K562 (cell line): ENCODE results near the gene CYP4F11. TPM values are rescaled to one million over a fixed set of nuclear protein-coding genes. Genes with fewer than 3 reads are reported as not detected.
A peak's percentile ranks its signal among the peaks of the same experiment; 100 is the strongest.

Source experiments
- ATAC-seq: fragments of 200-7000 bp; cut with Tn5 transposase; 3 replicates; pipeline ENCODE4 v1.9.1; 2020; ENCODE audit warnings: moderate library complexity
- BruUV-seq: library from RNA; stranded (reverse); fragments of 400-500 nt; replicated peaks from 2 replicates; lab custom pipeline; 2021; lab: Mats Ljungman, UMichigan
- CTCF ChIA-PET: fragments of 300-600 bp; formaldehyde crosslinking; extraction: SDS; loops from one replicate; lab custom pipeline; 2021; ENCODE audit warnings: low intra/inter-chr PET ratio; lab: Yijun Ruan, JAX
- POLR2A ChIA-PET: fragments of 300-600, 350-650 bp; sonication (Branson Sonifier 250); formaldehyde crosslinking; extraction: SDS; loops from one replicate; lab custom pipeline; 2021; ENCODE audit warnings: antibody characterized with exemption, inconsistent platforms; lab: Yijun Ruan, JAX
- DNase-seq, 4 experiments: peaks; one replicate each; pipeline versions ENCODE4 v3.0.0 to v3.0.0-alpha.2; 2011 to 2018; ENCODE audit warnings: low spot score in 3 of 4, mixed read lengths in 3 of 4; ENCODE audit errors: extremely low read depth in 1 of 4
- FAIRE-seq: peaks from 2 replicates; lab custom pipeline; 2011; peaks lifted over from hg19 to GRCh38; lab: Jason Lieb, UNC
- H2AFZ ChIP-seq: 2 replicates; pipeline ENCODE4 v1.6.0; 2011; ENCODE audit warnings: low read depth, low read length, control low read depth, inconsistent platforms
- H3K27ac ChIP-seq: fragments of 200-600 bp; 3 replicates; pipeline ENCODE4 v1.8.0; 2011; ENCODE audit warnings: low read depth, mild to moderate bottlenecking, control low read depth, inconsistent platforms, low read length, moderate library complexity, mixed read lengths; ENCODE audit errors: extremely low read depth
- H3K27me3 ChIP-seq, 2 experiments: fragments of 300-600 bp in 1 of 2; 2 replicates in 1 of 2; 3 replicates in 1 of 2; pipeline versions ENCODE4 v1.6.0 to v1.8.0; 2011; ENCODE audit warnings: inconsistent platforms in 2 of 2, low read length in 2 of 2, mild to moderate bottlenecking in 1 of 2, mixed read lengths in 1 of 2, moderate library complexity in 1 of 2; ENCODE audit not compliant: control insufficient read depth in 2 of 2, insufficient read depth in 2 of 2
- H3K36me3 ChIP-seq: fragments of 300-600 bp; 3 replicates; pipeline ENCODE4 v1.8.0; 2011; ENCODE audit warnings: mild to moderate bottlenecking, low read length, inconsistent platforms; ENCODE audit not compliant: control insufficient read depth, insufficient read depth
- H3K4me1 ChIP-seq, 2 experiments: fragments of 200-600 bp in 1 of 2; replicated peaks in 1 of 2; 2 replicates in 1 of 2; 3 replicates in 1 of 2; pipeline versions ENCODE4 v1.5.1 to v1.8.0; 2011; ENCODE audit warnings: inconsistent platforms in 2 of 2, low read length in 2 of 2, mild to moderate bottlenecking in 1 of 2, mixed read lengths in 1 of 2, moderate library complexity in 1 of 2; ENCODE audit not compliant: control insufficient read depth in 2 of 2, insufficient read depth in 2 of 2
- H3K4me2 ChIP-seq: 2 replicates; pipeline ENCODE4 v1.6.1; 2011; ENCODE audit warnings: low read length, control low read depth, inconsistent platforms, mixed read lengths; ENCODE audit not compliant: insufficient read depth
- H3K4me3 ChIP-seq: fragments of 200-600 bp; sonication (generic), shearing (Covaris generic); 2 replicates; pipeline ENCODE4 v1.5.1; 2016; ENCODE audit warnings: control low read depth, inconsistent platforms
- H3K79me2 ChIP-seq: fragments of 200-600 bp; 3 replicates; pipeline ENCODE4 v1.8.0; 2011; ENCODE audit warnings: low read length, inconsistent platforms; ENCODE audit not compliant: control insufficient read depth, insufficient read depth
- H3K9ac ChIP-seq, 2 experiments: 2 replicates each; pipeline versions ENCODE4 v1.6.0 to v1.6.1; 2011; ENCODE audit warnings: low read depth in 2 of 2, low read length in 2 of 2, control low read depth in 1 of 2, inconsistent platforms in 1 of 2, mild to moderate bottlenecking in 1 of 2, mixed read lengths in 1 of 2; ENCODE audit not compliant: insufficient read depth in 1 of 2
- H3K9me1 ChIP-seq: one replicate; pipeline ENCODE4 v1.6.0; 2011; ENCODE audit warnings: inconsistent platforms, mild to moderate bottlenecking, low read length, moderate library complexity; ENCODE audit not compliant: control insufficient read depth, insufficient read depth
- H3K9me3 ChIP-seq: replicated peaks from 2 replicates; pipeline ENCODE4 v1.5.1; 2011; ENCODE audit warnings: low read depth, low read length, inconsistent platforms; ENCODE audit not compliant: control insufficient read depth, insufficient read depth
- H4K20me1 ChIP-seq: replicated peaks from 2 replicates; pipeline ENCODE4 v1.6.1; 2011; ENCODE audit warnings: low read length, inconsistent platforms, mixed read lengths; ENCODE audit not compliant: control insufficient read depth, insufficient read depth
- CTBP1 ChIP-seq: fragments of 450-650 bp; IDR thresholded peaks from 2 replicates; pipeline ENCODE4 v1.6.1; 2016; ENCODE audit warnings: borderline replicate concordance
- ETV1 ChIP-seq: fragments of 450-650 bp; conservative IDR thresholded peaks from 2 replicates; pipeline ENCODE4 v1.6.1; 2016; ENCODE audit warnings: missing genetic modification characterization, control low read depth, low read depth, missing compliant biosample characterization
- HEY1 ChIP-seq: fragments of 250-450 bp; sonication (Bioruptor Pico); IDR thresholded peaks from 2 replicates; pipeline ENCODE4 v1.5.0; 2020; ENCODE audit warnings: mild to moderate bottlenecking, moderate library complexity, borderline replicate concordance
- HMBOX1 ChIP-seq: sonication (generic); IDR thresholded peaks from 2 replicates; pipeline ENCODE4 v1.6.1; 2016
- HNRNPLL ChIP-seq: fragments of 200-400 bp; formaldehyde crosslinking; IDR thresholded peaks from 2 replicates; pipeline ENCODE4 v1.6.1; 2017; ENCODE audit warnings: low read length, low read depth, mild to moderate bottlenecking; ENCODE audit not compliant: poor library complexity, severe bottlenecking
- NUFIP1 ChIP-seq: fragments of 450-650 bp; IDR thresholded peaks from 2 replicates; pipeline ENCODE4 v1.6.1; 2018; ENCODE audit not compliant: partially characterized antibody
- RBM15 ChIP-seq: fragments of 200-400 bp; formaldehyde crosslinking; IDR thresholded peaks from 2 replicates; pipeline ENCODE4 v1.6.1; 2018; ENCODE audit warnings: mild to moderate bottlenecking, low read length, moderate library complexity; ENCODE audit not compliant: insufficient read depth
- WGBS: fragments of 100-300 bp; shearing (Covaris generic); methylation state at CpG from one replicate; pipeline ENCODE4 v1.1.6; 2016; ENCODE audit warnings: low coverage, mixed read lengths; ENCODE audit not compliant: insufficient coverage; ENCODE audit errors: missing lambda C conversion rate; 5-methylcytosine and 5-hydroxymethylcytosine counted together
- in situ Hi-C: fragments of 300-500 bp; cut with MboI; formaldehyde crosslinking; loops from 4 replicates; pipeline ENCODE4 v1.15.0; 2018; ENCODE audit warnings: inconsistent platforms, mixed read lengths
- intact Hi-C: fragments of 100-400 bp; cut with micrococcal nuclease; formaldehyde crosslinking; loops from 2 replicates; pipeline ENCODE4 v1.14.2; 2022
- polyA plus RNA-seq, 8 experiments: library from polyadenylated mRNA; depleted of rRNA in 4 of 8; stranded (reverse) in 5 of 8; unstranded in 3 of 8; fragments of >200 nt; fragmentation: Nextera tagmentation in 2 of 8; fragmentation: Illumina TruSeq in 1 of 8; extraction: Ambion mirVana in 2 of 8; extraction: Trizol in 1 of 8; gene quantifications; 2 replicates each; pipeline versions ENCODE4 v1.2.1 to v1.2.3, GENCODE V29; 2011 to 2014; ENCODE audit warnings: inconsistent platforms in 1 of 8, missing spikeins in 1 of 8
- total RNA-seq, 7 experiments: library from RNA; depleted of rRNA in 6 of 7; stranded (reverse); fragments of >200 nt in 6 of 7; fragmentation: Illumina TruSeq in 2 of 7; extraction: Trizol in 2 of 7; gene quantifications; 2 replicates each; pipeline versions ENCODE4 v1.2.1 to v1.2.3, GENCODE V29; 2011 to 2021; ENCODE audit warnings: low replicate concordance in 1 of 7

CYP4F11 gene
- total and polyA plus RNA-seq, 9 of the 15 experiments (the other 6 are each of a cell fraction or from before 2014, with no cell fraction given): 0.03 TPM; not detected in 8

DNA sequence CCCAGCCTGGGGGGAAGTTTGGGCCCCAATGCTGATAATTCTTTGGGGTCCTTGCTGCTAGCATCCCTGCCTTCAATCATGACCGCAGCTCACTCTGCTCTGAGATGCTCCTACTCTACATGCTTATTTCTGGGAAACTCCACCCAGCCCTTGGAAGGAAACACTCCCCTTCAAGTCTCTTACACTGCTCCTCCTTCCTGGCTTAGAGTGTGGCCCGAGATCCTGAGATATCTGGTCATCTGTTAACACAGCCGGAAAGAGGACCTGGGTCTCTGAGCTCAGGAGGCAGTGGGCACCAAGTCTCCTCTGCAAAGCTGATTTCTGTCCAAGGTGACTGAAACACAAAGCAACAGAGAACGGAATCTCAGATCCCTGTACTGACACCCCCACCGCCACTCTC is 69.5 kb downstream of the CYP4F11 start:
- no peaks in the 10 kb centered on the region for H3K9me3 ChIP-seq
- no peak overlapping the region; a peak in 1 of 4 replicates for H3K9ac ChIP-seq
- H3K36me3 ChIP-seq: no peaks in the 10 kb centered on the region
- H4K20me1 ChIP-seq: no peaks in the 10 kb centered on the region
- 13% methylated on average over 5 of the region's 5 CpGs for WGBS
- in situ Hi-C loops: no loop called here
- TF ChIP-seq HEY1 (CRISPR knock-in tag) (no peak), CTBP1 (peak; percentile 51; the same call in 1 of the 2 replicates), NUFIP1 (no peak), ETV1 (tag) (0 out of 2 replicates have a peak, but pooled peaks have one; percentile 33), RBM15 (no peak), HNRNPLL (peak; percentile 49), HMBOX1 (0 out of 2 replicates have a peak, but pooled peaks have one; percentile 28)
- TF ChIP-seq, all 486 proteins: peak for 4
- Histone ChIP-seq H3K9me1 (no peaks in the 10 kb centered on the region), H3K79me2 (no peaks in the 10 kb centered on the region), H3K4me3 (no peak overlapping the region), H3K27ac (no peak overlapping the region), H3K27me3 (no peaks in the 10 kb centered on the region), H3K4me1 (peaks cover 9 to 22% of the 10 kb centered on the region in 2 experiments), H3K4me2 (peak overlapping the region; percentile 4; the same call in 1 of the 2 replicates), H2AFZ (peak overlapping the region; percentile 22)
- intact Hi-C loops: loop anchor here (10.0 kb wide), 1 partner anchor 230 kb away; no protein-coding TSS in a partner anchor
- ChIA-PET POLR2A (interaction anchor here (1.0 kb wide), 2 partner anchors 17 to 23 kb away, joined by 4 to 5 read pairs; no protein-coding TSS in a partner anchor), CTCF (no interaction called here)
- FAIRE-seq: no peak
- BruUV-seq: no TSS peak
- DNase-seq: peak in 1 of 4 experiments; percentile 32
- peak; percentile 35; the same call in 1 of the 3 replicates for ATAC-seq
